Measurements from ENCODE around the gene TFDP1.

TFDP1 gene

DNA sequence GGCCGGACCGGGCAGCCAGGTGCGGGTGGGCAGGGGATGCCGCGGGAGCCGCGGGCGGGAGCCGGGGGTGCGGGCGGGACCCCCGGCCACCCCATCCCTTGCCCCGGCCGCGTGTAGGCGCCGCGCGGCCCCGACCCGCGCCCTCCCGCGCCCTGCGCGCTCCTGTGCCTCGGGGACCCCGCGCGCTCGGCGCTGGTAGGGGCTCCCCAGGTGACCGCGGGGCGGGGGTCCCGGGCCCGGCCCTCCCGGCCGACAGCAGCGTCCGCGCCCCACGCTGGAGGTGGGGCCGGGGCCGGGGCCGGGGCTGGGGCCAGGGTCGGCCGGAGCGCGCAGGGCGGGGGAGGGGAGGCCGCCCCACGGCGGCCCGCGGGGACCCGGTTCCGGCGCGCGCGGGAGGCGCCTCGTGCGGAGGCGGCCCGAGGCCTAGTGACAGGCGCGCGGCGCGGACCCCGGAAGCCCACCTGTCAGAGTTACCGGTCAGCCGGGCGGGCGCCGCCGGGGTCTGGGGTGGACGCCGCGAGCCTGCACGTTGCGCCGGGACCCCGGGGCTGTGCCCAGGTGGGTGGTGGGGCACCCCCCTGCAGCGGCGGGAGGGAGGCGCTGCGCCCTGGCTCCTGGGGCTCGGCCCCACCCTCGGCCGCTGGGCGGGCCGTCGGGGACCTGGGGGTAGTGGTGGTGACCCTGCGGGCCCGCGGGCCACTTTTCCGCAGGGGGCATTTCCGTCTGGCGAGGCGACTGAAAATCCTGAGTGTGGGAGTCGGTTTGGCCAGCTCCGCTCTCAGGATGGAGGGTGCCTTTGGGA is 518 bp downstream of the TFDP1 start:
- TF ChIP-seq, protein P1, sequence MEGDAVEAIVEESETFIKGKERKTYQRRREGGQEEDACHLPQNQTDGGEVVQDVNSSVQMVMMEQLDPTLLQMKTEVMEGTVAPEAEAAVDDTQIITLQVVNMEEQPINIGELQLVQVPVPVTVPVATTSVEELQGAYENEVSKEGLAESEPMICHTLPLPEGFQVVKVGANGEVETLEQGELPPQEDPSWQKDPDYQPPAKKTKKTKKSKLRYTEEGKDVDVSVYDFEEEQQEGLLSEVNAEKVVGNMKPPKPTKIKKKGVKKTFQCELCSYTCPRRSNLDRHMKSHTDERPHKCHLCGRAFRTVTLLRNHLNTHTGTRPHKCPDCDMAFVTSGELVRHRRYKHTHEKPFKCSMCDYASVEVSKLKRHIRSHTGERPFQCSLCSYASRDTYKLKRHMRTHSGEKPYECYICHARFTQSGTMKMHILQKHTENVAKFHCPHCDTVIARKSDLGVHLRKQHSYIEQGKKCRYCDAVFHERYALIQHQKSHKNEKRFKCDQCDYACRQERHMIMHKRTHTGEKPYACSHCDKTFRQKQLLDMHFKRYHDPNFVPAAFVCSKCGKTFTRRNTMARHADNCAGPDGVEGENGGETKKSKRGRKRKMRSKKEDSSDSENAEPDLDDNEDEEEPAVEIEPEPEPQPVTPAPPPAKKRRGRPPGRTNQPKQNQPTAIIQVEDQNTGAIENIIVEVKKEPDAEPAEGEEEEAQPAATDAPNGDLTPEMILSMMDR (IDR thresholded peaks at IDR 0.05; ENCODE audit: insufficient read depth, low read length, poor library complexity, severe bottlenecking), result no peak
- TF ChIP-seq EZH2phosphoT487 (conservative IDR thresholded peaks at IDR 0.05; ENCODE audit: low read length), result no peak
- no peaks in the 10 kb centered on the region for H3K27me3 ChIP-seq (ENCODE audit: low read length)
- peaks cover 49% of the 10 kb centered on the region for H3K79me2 ChIP-seq (ENCODE audit: insufficient read depth, low read length)
- H3K9me3 ChIP-seq (ENCODE audit: insufficient read depth, low read length), result no peaks in the 10 kb centered on the region
- peak overlapping the region; percentile 69 for H3K27ac ChIP-seq (ENCODE audit: low read depth, low read length)
- peaks cover 9% of the 10 kb centered on the region for H3K36me3 ChIP-seq (ENCODE audit: low read length)
- H3K9me2 ChIP-seq (replicated peaks; ENCODE audit: insufficient read depth, low read length), result no peaks in the 10 kb centered on the region
- no peaks in the 10 kb centered on the region for H3F3A ChIP-seq (ENCODE audit: insufficient read depth)
- no peak overlapping the region for H2AFZ ChIP-seq (ENCODE audit: low read depth, low read length, severe bottlenecking)
- peaks cover 8% of the 10 kb centered on the region; the same call in 1 of the 2 replicates for H4K20me1 ChIP-seq (ENCODE audit: low read depth, low read length)
- H3K4me3 ChIP-seq (ENCODE audit: insufficient read depth, low read length, poor library complexity, severe bottlenecking), result peak overlapping the region; percentile 97
- H3K4me2 ChIP-seq (ENCODE audit: low read depth, low read length, poor library complexity, severe bottlenecking), result peak overlapping the region; percentile 94
- peak overlapping the region; percentile 96 for H3K9ac ChIP-seq (ENCODE audit: low read length)

DNA sequence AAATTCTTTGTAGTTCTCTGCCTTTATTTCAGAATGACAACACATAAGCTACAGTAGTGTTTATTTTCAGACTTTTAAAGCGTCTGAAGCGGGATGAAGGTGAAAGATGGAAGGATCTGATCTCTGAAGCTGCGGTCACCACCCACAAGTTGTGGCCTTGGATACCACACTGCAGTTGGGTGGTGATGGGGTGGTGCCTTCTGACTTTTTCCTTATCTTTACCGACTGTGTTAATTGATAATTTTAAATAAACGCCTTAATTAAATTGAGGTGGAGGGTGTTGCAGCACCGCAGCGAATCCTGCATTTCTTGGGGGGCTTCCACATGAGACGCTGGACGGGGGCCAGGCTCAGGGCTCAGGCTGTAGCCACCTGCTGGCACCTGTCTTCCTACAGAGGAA is 1.3 kb downstream of the TFDP1 start:
- Histone ChIP-seq H3K4me2 (ENCODE audit: low read depth, low read length, poor library complexity, severe bottlenecking) (peak overlapping the region; percentile 94), H3K4me3 (ENCODE audit: insufficient read depth, low read length, poor library complexity, severe bottlenecking) (peak overlapping the region; percentile 97), H3K79me2 (ENCODE audit: insufficient read depth, low read length) (peaks cover 58% of the 10 kb centered on the region), H4K20me1 (ENCODE audit: low read depth, low read length) (peaks cover 8% of the 10 kb centered on the region; the same call in 1 of the 2 replicates), H3K36me3 (ENCODE audit: low read length) (peaks cover 9% of the 10 kb centered on the region), H3K9ac (ENCODE audit: low read length) (peak overlapping the region; percentile 96), H3K9me3 (ENCODE audit: insufficient read depth, low read length) (no peaks in the 10 kb centered on the region), H3K9me2 (replicated peaks; ENCODE audit: insufficient read depth, low read length) (no peaks in the 10 kb centered on the region), H3K27ac (ENCODE audit: low read depth, low read length) (peak overlapping the region; percentile 69), H2AFZ (ENCODE audit: low read depth, low read length, severe bottlenecking) (no peak overlapping the region), H3F3A (ENCODE audit: insufficient read depth) (no peaks in the 10 kb centered on the region), H3K27me3 (ENCODE audit: low read length) (no peaks in the 10 kb centered on the region)
- TF ChIP-seq EZH2phosphoT487 (conservative IDR thresholded peaks at IDR 0.05; ENCODE audit: low read length), result no peak
- TF ChIP-seq, protein P1 (IDR thresholded peaks at IDR 0.05; ENCODE audit: insufficient read depth, low read length, poor library complexity, severe bottlenecking), result no peak

DNA sequence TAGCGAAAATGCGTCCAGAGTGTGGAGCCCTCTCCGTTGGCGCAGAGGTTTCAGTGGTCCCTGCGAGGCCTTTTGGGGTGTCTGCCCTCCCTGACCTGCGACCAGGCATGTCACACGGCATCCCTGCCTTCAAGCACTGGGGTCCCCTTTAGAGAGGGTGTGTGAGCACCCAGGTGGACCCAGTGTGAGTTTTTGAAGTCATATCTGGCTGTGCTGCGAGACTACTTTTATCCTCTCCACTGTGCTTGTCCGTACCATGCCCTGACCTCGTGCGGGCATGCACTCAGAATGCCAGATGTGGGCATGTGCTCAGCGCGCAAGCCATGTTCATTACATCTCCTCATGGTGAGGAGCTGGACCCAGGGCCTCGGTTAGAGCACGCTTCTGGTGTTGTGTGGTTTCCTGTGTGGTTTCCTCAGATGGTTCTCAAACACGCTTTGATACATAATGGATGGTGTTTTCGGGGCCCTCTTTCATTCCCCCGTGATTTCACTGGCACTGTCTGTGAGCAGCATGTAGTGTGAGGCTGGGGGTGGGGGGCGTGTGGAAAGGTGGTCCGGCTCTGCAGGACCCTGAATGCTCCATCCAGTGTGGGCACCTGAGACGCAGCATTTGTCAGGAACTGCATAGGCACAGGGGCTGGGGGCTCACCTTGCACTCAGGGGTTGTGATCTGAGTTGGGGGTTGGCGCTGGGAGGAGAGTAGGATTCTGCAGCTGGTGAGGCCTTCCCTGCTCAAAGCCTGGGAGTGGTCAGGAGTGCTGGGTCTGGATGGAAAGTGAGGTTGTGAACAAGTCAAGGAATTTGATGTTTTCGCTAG is 2.3 kb downstream of the TFDP1 start:
- H3K27me3 ChIP-seq (ENCODE audit: low read length), result no peaks in the 10 kb centered on the region
- H2AFZ ChIP-seq (ENCODE audit: low read depth, low read length, severe bottlenecking), result no peak overlapping the region
- H3K9me3 ChIP-seq (ENCODE audit: insufficient read depth, low read length), result no peaks in the 10 kb centered on the region
- TF ChIP-seq, protein P1 (IDR thresholded peaks at IDR 0.05; ENCODE audit: insufficient read depth, low read length, poor library complexity, severe bottlenecking), result no peak
- no peak for TF ChIP-seq EZH2phosphoT487 (conservative IDR thresholded peaks at IDR 0.05; ENCODE audit: low read length)
- H3K36me3 ChIP-seq (ENCODE audit: low read length), result peaks cover 17% of the 10 kb centered on the region
- H3K4me2 ChIP-seq (ENCODE audit: low read depth, low read length, poor library complexity, severe bottlenecking), result peak overlapping the region; percentile 94
- peaks cover 67% of the 10 kb centered on the region for H3K79me2 ChIP-seq (ENCODE audit: insufficient read depth, low read length)
- H3K27ac ChIP-seq (ENCODE audit: low read depth, low read length), result peak overlapping the region; percentile 14; the same call in 1 of the 2 replicates
- peaks cover 10% of the 10 kb centered on the region; the same call in 1 of the 2 replicates for H4K20me1 ChIP-seq (ENCODE audit: low read depth, low read length)
- no peaks in the 10 kb centered on the region for H3K9me2 ChIP-seq (replicated peaks; ENCODE audit: insufficient read depth, low read length)
- H3K9ac ChIP-seq (ENCODE audit: low read length), result peak overlapping the region; percentile 96
- H3K4me3 ChIP-seq (ENCODE audit: insufficient read depth, low read length, poor library complexity, severe bottlenecking), result peak overlapping the region; percentile 33
- H3F3A ChIP-seq (ENCODE audit: insufficient read depth), result 0 out of 2 replicates have a peak, but pooled peaks cover 3% of the 10 kb centered on the region
